ENCODE results near the gene NUDT19. TPM values are rescaled to one million over a fixed set of nuclear protein-coding genes. Genes with fewer than 3 reads are reported as not detected.
"Not testable (repeated sequence)": the region's sequence is repeated elsewhere in the genome, so short reads cannot be mapped to it uniquely, and the experiment has no call there.

NUDT19 gene
- total RNA-seq, 1 donor from 2014 or later, result 17.3 TPM

- intact Hi-C loops (cut with micrococcal nuclease), result not testable (repeated sequence)
Observed at GRCh38 chr19:32704006-32704405, 12.4 kb downstream of the NUDT19 start.

- intact Hi-C loops (cut with micrococcal nuclease), result no loop called here
Observed at GRCh38 chr19:32708457-32708856, 16.8 kb downstream of the NUDT19 start.

DNA sequence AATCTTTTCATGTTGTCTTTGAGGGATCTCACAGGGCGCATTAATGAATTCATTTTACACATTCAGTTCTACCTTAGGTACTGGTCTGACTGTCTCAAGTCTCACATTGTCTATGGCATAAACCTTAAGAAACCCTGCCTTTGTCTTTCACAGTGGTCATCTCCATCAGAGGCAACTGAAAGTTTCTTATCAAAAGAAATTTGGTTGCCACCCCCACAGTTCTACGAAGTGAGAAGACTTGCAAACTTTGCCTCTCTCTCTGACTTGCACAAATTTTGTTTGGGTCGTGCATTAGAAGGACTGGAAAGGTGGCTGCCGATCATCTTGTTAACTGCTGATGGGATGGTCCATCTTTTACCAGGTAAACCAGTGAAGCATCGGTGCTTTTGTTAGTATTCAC is 17.4 kb downstream of the NUDT19 start:
- intact Hi-C loops (cut with micrococcal nuclease), result no loop called here

DNA sequence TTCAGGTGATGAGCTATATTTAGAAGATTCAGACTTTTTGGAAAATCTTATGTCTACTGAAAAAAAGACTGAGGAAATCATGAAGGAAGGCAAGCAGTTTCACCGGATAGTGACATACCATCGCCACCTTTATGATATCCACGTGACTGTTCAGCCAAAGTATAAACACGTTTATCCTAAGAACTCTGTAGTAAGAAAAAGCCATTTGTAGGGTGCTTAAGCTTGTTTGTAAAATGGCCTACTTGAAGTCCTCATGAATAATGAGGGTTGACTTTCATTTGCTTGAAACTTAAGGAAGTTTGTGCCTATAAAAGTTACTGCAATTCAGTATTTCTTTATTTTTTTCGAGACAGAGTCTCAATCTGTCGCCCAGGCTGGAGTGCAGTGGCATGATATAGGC is 20.1 kb downstream of the NUDT19 start:
- intact Hi-C loops (cut with micrococcal nuclease), result no loop called here

DNA sequence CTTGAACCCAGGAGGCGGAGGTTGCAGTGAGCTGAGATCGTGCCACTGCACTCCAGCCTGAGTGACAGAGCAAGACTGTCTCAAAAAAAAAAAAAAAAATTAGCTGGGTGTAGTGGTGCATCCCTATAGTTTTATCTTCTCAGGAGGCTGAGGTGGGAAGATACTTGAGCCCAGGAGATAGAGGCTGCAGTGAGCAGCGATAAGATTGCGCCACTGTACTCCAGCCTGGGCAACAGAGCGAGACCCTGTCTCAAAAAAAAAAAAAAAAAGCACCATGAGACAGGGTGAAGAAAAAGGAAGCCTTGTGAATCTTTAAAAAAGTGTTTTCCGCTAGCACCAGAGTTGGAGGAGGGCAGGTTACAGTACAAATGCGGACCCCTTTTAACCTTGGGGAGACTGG is 24.6 kb downstream of the NUDT19 start:
- intact Hi-C loops (cut with micrococcal nuclease), result not testable (repeated sequence)

- intact Hi-C loops (cut with micrococcal nuclease), result no loop called here
Observed at GRCh38 chr19:32717496-32717895, 25.9 kb downstream of the NUDT19 start.

GRCh38 chr19:32718286-32718685 is 26.7 kb downstream of the NUDT19 start:
- intact Hi-C loops (cut with micrococcal nuclease), result no loop called here

GRCh38 chr19:32719611-32720059 is 28.0 kb downstream of the NUDT19 start, which contains the start of gene TDRD12:
TSS of gene TDRD12 (plus strand) at chr19:32719767. CDS start at chr19:32720073, 306 bp downstream.
- intact Hi-C loops (cut with micrococcal nuclease), result no loop called here

DNA sequence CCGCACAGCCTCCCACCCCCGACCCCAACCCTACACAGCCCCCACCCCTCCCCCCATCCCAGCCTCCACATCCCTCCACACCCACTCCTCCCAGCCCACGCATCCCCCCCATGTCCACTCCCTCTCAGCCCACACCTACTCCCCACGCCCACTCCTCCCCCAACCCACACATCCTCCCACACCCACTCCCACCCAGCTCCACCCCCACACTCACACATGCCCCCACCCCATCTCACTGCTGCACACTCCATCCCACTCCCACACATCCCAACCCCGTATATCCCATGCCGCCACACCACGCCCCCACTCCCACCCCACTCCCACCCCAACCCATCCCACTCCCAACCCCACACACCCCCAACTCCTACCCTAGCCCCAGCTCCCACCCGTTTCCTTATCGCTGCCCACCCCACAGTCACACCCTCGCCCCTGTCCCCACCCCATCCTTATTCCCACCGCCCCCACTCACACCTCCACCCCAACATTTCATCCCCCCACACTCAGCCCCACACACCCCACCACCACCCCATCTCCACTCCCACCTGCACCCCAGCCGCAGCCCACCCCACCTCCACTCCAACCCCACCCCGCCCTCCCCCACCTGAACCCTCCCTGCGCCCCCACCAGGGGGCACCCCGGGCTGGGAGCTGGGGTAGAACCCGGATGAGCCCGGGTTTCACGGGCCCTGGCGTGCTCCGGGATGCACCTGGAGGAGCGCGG is 28.8 kb downstream of the NUDT19 start:
- intact Hi-C loops (cut with micrococcal nuclease), result no loop called here

- intact Hi-C loops (cut with micrococcal nuclease), result no loop called here
Observed at GRCh38 chr19:32720936-32721250, 29.3 kb downstream of the NUDT19 start.

DNA sequence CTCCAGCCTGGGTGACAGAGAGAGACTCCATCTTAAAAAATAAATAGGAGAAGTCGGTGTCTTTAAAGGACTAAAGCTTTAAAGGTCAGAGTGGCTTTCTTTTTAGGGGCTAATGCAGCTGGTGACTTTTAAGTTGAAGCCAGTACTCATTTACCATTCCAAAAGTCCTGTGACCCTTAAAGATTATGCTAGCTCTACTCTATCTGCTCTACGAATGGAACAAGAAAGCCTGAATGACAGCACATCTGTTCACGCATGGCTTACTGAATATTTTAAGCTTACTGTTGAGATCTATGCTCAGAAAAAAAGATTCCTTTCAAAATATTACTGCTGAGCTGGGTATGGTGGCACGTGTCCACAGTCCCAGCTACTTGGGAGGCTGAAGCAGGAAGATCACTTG is 44.3 kb downstream of the NUDT19 start:
- intact Hi-C loops (cut with micrococcal nuclease), result no loop called here

GRCh38 chr19:32743021-32743420 is 51.4 kb downstream of the NUDT19 start:
- intact Hi-C loops (cut with micrococcal nuclease), result no loop called here

- intact Hi-C loops (cut with micrococcal nuclease), result no loop called here
Observed at GRCh38 chr19:32743447-32743846, 51.8 kb downstream of the NUDT19 start.

DNA sequence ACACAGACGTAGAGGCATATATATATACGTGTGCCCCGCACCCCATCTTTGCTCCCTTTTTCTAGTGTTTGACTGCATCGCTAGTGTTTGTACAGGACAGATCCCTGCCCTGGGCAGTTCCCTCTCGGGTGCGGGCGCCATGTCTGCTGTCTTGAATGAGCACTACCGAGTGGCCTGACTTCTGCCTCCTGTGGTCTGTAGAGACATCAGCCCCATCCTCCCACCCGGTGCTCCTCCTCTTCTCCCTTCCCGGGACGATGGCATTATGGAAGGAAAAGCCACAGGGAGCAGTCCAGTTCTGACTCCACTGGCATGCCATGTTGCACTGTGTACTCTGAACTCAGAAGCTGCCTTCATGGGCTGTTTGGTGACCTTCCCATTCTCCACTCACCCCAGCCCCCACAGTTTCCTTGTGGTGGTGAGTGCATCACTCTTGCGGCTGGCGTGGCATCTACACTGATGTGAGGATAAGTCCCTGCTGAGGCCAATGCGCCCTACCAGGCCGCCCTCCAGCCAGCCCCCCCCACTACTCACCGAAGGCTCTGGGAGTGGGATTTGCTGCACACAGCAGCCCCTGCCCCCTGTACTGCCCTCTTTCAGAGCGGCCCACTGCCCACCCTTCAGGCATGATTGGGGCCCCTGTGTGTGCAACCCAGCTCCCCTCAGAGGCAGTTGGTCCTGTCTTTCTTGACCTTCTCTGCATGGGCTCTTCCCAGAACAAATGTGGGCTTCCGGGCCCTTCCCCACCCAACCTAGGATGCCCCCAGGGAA is 53.1 kb downstream of the NUDT19 start:
- intact Hi-C loops (cut with micrococcal nuclease), result no loop called here

- intact Hi-C loops (cut with micrococcal nuclease), result not testable (repeated sequence)
Observed at GRCh38 chr19:32745594-32746251, 54.1 kb downstream of the NUDT19 start.

DNA sequence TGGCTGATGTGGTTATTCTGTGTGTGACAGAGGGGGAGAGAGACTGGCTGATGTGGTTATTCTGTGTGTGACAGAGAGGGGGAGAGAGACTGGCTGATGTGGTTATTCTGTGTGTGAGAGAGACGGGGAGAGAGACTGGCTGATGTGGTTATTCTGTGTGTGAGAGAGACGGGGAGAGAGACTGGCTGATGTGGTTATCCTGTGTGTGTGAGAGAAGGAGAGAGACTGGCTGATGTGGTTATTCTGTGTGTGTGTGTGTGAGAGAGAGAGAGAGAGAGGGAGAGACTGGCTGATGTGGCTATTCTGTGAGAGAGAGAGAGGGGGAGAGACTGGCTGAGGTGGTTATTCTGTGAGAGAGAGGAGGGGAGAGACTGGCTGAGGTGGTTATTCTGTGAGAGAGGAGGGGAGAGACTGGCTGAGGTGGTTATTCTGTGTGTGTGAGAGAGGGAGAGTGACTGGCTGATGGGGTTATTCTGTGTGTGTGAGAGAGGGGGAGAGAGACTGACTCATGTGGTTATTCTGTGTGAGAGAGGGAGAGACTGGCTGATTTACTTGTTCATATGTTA is 55.1 kb downstream of the NUDT19 start:
- intact Hi-C loops (cut with micrococcal nuclease), result not testable (repeated sequence)

DNA sequence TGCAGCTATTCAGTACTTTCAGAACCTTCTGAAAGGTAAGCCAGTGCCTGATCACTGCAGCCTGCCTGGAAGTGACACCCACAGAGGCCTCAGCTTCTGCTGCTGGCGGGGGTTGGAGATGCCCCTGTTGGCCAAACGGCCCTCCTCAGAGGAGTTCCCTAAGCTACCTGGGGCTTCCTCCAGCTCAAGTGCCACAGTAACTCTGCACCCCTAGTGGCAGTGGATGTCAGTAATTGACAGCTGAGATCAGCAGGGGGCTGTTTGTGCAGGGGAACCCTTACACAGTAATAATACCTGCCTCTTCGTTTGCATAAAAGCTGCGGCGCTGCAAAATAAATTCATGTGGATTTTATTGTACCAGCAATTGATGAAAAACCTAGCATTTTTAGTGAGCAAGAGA is 56.9 kb downstream of the NUDT19 start:
- intact Hi-C loops (cut with micrococcal nuclease), result no loop called here

- intact Hi-C loops (cut with micrococcal nuclease), result no loop called here
Observed at GRCh38 chr19:32748948-32749347, 57.3 kb downstream of the NUDT19 start.

- intact Hi-C loops (cut with micrococcal nuclease), result no loop called here
Observed at GRCh38 chr19:32749361-32749760, 57.7 kb downstream of the NUDT19 start.

DNA sequence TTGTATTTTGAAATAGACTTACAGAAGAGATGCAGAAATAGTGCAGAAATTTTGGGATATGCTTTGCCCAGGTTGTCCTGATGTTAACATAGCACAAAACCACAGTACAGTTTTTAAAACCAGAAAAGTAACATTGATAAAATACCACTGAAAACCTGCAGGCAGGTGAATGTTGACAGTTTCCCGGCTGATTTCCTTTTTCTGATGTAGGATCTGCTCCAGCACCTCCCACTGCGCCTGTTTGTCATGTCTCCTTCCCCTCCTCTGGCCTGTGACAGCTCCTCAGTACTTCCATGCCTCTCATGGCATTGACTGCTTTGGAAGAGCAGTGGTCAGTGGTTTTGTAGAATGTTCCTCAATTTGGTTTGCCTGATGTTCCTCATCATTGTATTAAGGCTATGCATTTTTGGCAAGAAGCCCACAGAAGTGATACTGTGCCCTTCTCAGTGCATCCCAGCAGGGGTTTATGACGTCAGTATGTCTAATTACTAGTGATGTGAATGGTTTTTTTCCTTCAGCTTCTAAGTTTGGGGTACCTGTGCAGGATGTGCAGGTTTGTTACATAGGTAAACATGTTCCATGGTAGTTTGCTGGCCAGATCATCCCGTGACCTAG is 58.9 kb downstream of the NUDT19 start:
- intact Hi-C loops (cut with micrococcal nuclease), result no loop called here

- intact Hi-C loops (cut with micrococcal nuclease), result no loop called here
Observed at GRCh38 chr19:32751066-32751465, 59.4 kb downstream of the NUDT19 start.

DNA sequence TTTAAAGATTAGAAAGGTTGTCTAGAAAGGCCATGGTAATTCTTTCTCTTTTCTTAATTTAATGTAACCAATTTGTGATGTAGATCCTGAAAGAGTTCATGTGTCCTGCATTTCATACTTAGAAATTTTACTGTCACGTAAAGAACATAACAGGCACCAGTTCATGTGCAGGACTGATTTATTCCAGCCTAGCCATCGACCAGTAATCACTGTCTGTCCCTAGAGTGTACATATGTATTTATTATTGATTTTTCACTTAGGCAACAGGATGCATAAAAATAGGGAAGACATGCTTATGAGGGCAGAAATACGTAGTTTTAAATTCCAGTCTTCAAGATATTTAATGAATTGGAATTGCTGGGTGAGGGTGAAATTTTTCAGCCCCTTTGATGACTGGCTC is 65.6 kb downstream of the NUDT19 start:
- intact Hi-C loops (cut with micrococcal nuclease), result no loop called here

Data from T-helper 2 cell treated with Interferon-gamma antibody and Interleukin-4, amounts not matched to agents 100 ng/mL and 5 ng/mL, for 36 hours (primary cell).